K562 (cell line): ENCODE results near the gene ARMC8.

Experiments used
- ATF3 ChIP-seq, 2 experiments: fragments of 450-650 bp in 1 of 2; sonication (generic) in 1 of 2; formaldehyde crosslinking in 1 of 2; IDR thresholded peaks in 1 of 2; conservative IDR thresholded peaks in 1 of 2; 2 replicates each; pipeline versions ENCODE4 v1.6.1 to v1.8.1; 2016 to 2023; ENCODE audit warnings: mild to moderate bottlenecking in 2 of 2, moderate library complexity in 2 of 2, inconsistent platforms in 1 of 2, missing genetic modification reagents in 1 of 2
- CAMTA2 ChIP-seq: fragments of 250-450 bp; sonication (Bioruptor Pico); conservative IDR thresholded peaks from 2 replicates; pipeline ENCODE4 v1.5.1; 2022
- CEBPB ChIP-seq: fragments of 450-650 bp; IDR thresholded peaks from 2 replicates; pipeline ENCODE4 v1.6.1; 2016; ENCODE audit warnings: missing genetic modification characterization, missing compliant biosample characterization
- CTCF ChIP-seq, 3 experiments: IDR thresholded peaks in 2 of 3; conservative IDR thresholded peaks in 1 of 3; 2 replicates each; pipeline ENCODE4 v1.5.1; 2011 to 2012; ENCODE audit warnings: low read length in 3 of 3, mild to moderate bottlenecking in 3 of 3, control low read depth in 2 of 3, improper control_type of control experiment in 1 of 3, inconsistent platforms in 1 of 3, low read depth in 1 of 3, mixed read lengths in 1 of 3, moderate library complexity in 1 of 3; ENCODE audit not compliant: insufficient read depth in 2 of 3
- DIDO1 ChIP-seq: fragments of 450-650 bp; IDR thresholded peaks from 2 replicates; pipeline ENCODE4 v1.6.1; 2016; ENCODE audit warnings: low read depth, missing biosample characterization, missing genetic modification characterization
- E2F5 ChIP-seq: sonication (generic); formaldehyde crosslinking; IDR thresholded peaks from 2 replicates; pipeline ENCODE4 v1.8.0; 2022; ENCODE audit warnings: mild to moderate bottlenecking, missing genetic modification reagents
- EP300 ChIP-seq: IDR thresholded peaks from 2 replicates; pipeline ENCODE4 v1.6.1; 2012; ENCODE audit warnings: low read length, improper control_type of control experiment
- GTF2A2 ChIP-seq: IDR thresholded peaks from 2 replicates; pipeline ENCODE4 v1.6.1; 2016; ENCODE audit warnings: mild to moderate bottlenecking, missing genetic modification characterization, missing compliant biosample characterization
- NR3C1 ChIP-seq: sonication (generic); formaldehyde crosslinking; IDR thresholded peaks from 2 replicates; pipeline ENCODE4 v1.8.1; 2022; ENCODE audit warnings: missing genetic modification reagents
- REST ChIP-seq, 2 experiments: fragments of 450-650 bp; formaldehyde crosslinking in 1 of 2; IDR thresholded peaks; 2 replicates each; pipeline versions ENCODE4 v1.4.0 to v1.6.1; 2014 to 2020; ENCODE audit warnings: mild to moderate bottlenecking in 2 of 2, borderline replicate concordance in 1 of 2, low read depth in 1 of 2
- ZBTB26 ChIP-seq: fragments of 450-650 bp; formaldehyde crosslinking; IDR thresholded peaks from 2 replicates; pipeline ENCODE4 v1.4.0; 2022; ENCODE audit warnings: missing genetic modification characterization
- ZNF175 ChIP-seq: fragments of 200-800 bp; sonication (Bioruptor generic); IDR thresholded peaks from 2 replicates; pipeline ENCODE4 v1.6.1; 2016; ENCODE audit warnings: low read depth, mild to moderate bottlenecking, missing genetic modification characterization, missing compliant biosample characterization
- ZNF354B ChIP-seq: fragments of 250-450 bp; sonication (Bioruptor Pico); IDR thresholded peaks from 2 replicates; pipeline ENCODE4 v1.4.0; 2020

GRCh38 chr3:138197058-138197457 lies 10.0 kb downstream of the ARMC8 start:
- TF ChIP-seq ATF3 (IDR thresholded peaks at IDR 0.05) (no peak), ATF3 (CRISPR knock-in tag; conservative IDR thresholded peaks at IDR 0.05) (no peak), NR3C1 (no peak), ZNF354B (CRISPR knock-in tag) (no peak), CEBPB (no peak), ZNF175 (CRISPR knock-in tag) (no peak), ZBTB26 (CRISPR knock-in tag) (no peak), CTCF (IDR thresholded peaks at IDR 0.05 in 2 of 3, conservative IDR thresholded peaks at IDR 0.05 in 1 of 3; ENCODE audit: insufficient read depth in 2 of 3, low read depth in 1 of 3, low read length in 3 of 3) (no peak), DIDO1 (no peak), E2F5 (CRISPR knock-in tag) (no peak), GTF2A2 (no peak), EP300 (no peak), REST (IDR thresholded peaks at IDR 0.05; ENCODE audit: borderline replicate concordance) (peak; percentile 99), REST (CRISPR knock-in tag; IDR thresholded peaks at IDR 0.05; ENCODE audit: low read depth) (peak; percentile 94), CAMTA2 (CRISPR knock-in tag) (no peak)
